Gastrocnemius medialis (tissue), 4 donors: ENCODE data around the gene PRRT1. TPM values are rescaled to one million over a fixed set of nuclear protein-coding genes. Genes with fewer than 3 reads are reported as not detected.
"Not testable (repeated sequence)": the region's sequence is repeated elsewhere in the genome, so short reads cannot be mapped to it uniquely, and the experiment has no call there.

ENCODE experiments used
- ATAC-seq, 2 donors: fragments of 150-250 bp; one replicate each; pipeline ENCODE4 v1.9.1; 2016
- DNase-seq, 2 donors: peaks; one replicate each; pipeline ENCODE4 v3.0.0-alpha.2; 2019
- H3K27ac ChIP-seq, 4 donors: fragments of 200-600 bp; sonication (generic); 1 replicate in 1 of 4; 2 replicates in 3 of 4; pipeline ENCODE4 v1.5.1; 2016 to 2018; ENCODE audit warnings: mild to moderate bottlenecking in 2 of 4, moderate library complexity in 1 of 4
- H3K27me3 ChIP-seq, 3 donors: fragments of 200-600 bp; sonication (generic) in 2 of 3; 1 replicate in 1 of 3; 2 replicates in 2 of 3; pipeline versions ENCODE4 v1.5.1 to v1.6.0; 2016 to 2019; ENCODE audit warnings: mild to moderate bottlenecking in 1 of 3, moderate library complexity in 1 of 3
- H3K36me3 ChIP-seq, 2 donors: fragments of 200-600 bp; sonication (generic) in 1 of 2; one replicate each; pipeline ENCODE4 v1.5.1; 2017 to 2018
- H3K4me1 ChIP-seq, 2 donors: fragments of 200-600 bp; sonication (generic) in 1 of 2; one replicate each; pipeline ENCODE4 v1.5.1; 2016 to 2017; ENCODE audit warnings: mild to moderate bottlenecking in 2 of 2
- H3K4me3 ChIP-seq, 4 donors: fragments of 200-600 bp; sonication (generic) in 3 of 4; 1 replicate in 1 of 4; 2 replicates in 3 of 4; pipeline ENCODE4 v1.5.1; 2016 to 2019; ENCODE audit warnings: mild to moderate bottlenecking in 2 of 4
- H3K9me3 ChIP-seq, 3 donors: fragments of 200-600 bp; sonication (generic) in 2 of 3; 1 replicate in 1 of 3; 2 replicates in 2 of 3; pipeline ENCODE4 v1.5.1; 2016 to 2019
- CTCF ChIP-seq, 5 experiments: fragments of 450-650 bp in 3 of 5; fragments of 200-600 bp in 2 of 5; sonication (generic) in 2 of 5; IDR thresholded peaks in 4 of 5; conservative IDR thresholded peaks in 1 of 5; 1 replicate in 4 of 5; 2 replicates in 1 of 5; pipeline ENCODE4 v1.5.1; 2016 to 2019; ENCODE audit warnings: antibody characterized with exemption in 5 of 5, mild to moderate bottlenecking in 3 of 5, moderate library complexity in 3 of 5
- POLR2A ChIP-seq, 2 donors: fragments of 450-650 bp; IDR thresholded peaks; one replicate each; pipeline ENCODE4 v1.6.1; 2017; ENCODE audit warnings: antibody characterized with exemption in 2 of 2, mild to moderate bottlenecking in 2 of 2, moderate library complexity in 2 of 2
- in situ Hi-C, 4 donors: fragments of 200-750 bp; cut with MboI; loops; one replicate each; pipeline versions ENCODE4 v1.15.0 to v1.8.0; 2017; ENCODE audit warnings: low sequenced_read_pairs in 4 of 4
- intact Hi-C: fragments of 100-400 bp; cut with DNase I; formaldehyde crosslinking; loops from one replicate; pipeline ENCODE4 v1.15.1; 2023; ENCODE audit warnings: low total_unique reads
- total RNA-seq, 4 donors: library from RNA; depleted of rRNA; stranded (reverse); fragments of >200 nt; gene quantifications; one replicate each; pipeline versions ENCODE4 v1.1.0 to v1.2.3, GENCODE V29; 2016

PRRT1 gene
- total RNA-seq, 4 donors from 2014 or later: 0.49 TPM; not detected in 3

DNA sequence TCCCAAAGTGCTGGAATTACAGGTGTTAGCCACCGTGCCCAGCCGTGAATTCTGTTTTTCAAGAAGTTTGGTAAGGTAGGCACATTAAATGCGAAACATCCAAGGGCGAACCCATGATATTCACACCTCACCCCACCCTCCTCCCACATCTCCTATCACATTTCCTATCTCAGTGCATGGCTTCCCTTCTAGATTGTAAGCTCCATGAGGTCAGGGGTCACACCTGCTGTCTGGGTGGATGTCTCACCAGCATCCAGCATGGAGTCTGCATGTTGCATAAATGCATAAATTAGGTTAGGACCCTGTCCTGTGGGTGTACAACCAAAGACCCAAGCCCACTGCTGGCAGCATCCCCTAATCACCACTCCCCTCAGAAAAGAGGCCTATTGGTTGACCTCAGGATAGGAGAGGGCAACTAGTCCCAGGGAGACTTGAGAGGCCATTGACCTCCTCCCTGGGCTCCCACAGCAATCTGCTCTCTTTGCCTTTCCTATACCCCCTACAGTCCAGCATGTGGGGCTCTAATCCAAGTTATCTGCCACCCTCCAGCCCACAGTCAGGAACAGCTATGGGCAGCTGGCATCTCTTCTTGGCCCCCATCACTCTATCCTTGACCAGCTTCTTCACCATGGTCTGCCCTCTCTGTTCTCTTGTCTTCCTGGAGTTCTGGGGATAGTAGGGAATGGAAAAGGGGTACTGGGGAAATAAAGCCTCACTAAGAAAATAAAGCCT lies 4.2 kb downstream of the PRRT1 start:
- Histone ChIP-seq H3K4me1 (peaks cover 6 to 7% of the 10 kb centered on the region in 2 donors), H3K4me3 (no peak overlapping the region), H3K27me3 (peaks cover 18 to 32% (median 23%) of the 10 kb centered on the region in 3 donors), H3K9me3 (no peaks in the 10 kb centered on the region), H3K27ac (no peak overlapping the region), H3K36me3 (no peaks in the 10 kb centered on the region)
- in situ Hi-C loops: loop anchor here in 1 of 4 donors (25.0 kb wide), 1 partner anchor 185 kb away; the partner anchor contains the start of genes DXO, NELFE and SKIC2
- TF ChIP-seq POLR2A (IDR thresholded peaks at IDR 0.05) (no peak), CTCF (IDR thresholded peaks at IDR 0.05 in 4 of 5, conservative IDR thresholded peaks at IDR 0.05 in 1 of 5) (no peak)
- ATAC-seq: no peak
- intact Hi-C loops: no loop called here
- no peak for DNase-seq

DNA sequence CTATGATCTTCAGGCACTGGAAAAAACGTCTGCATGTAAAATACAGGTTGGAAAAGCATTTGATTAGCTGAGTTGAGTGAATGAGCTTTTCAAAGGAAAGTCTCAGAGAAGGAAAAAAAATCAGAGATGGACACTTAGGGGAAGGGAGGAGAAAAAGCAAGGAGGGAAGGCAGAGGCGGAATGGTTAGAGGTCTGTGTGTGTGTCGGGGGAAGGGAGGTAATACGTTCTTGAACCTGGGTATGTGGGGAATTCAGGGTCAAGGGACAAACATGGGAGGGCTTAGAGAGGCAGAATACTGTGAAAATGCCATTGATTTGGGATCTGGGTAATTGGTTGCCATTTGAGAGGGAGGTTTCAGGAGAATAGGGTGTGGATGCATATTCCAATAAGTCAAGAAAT lies 5.1 kb downstream of the PRRT1 start:
- Histone ChIP-seq H3K36me3 (no peaks in the 10 kb centered on the region), H3K4me1 (no peaks in the 10 kb centered on the region), H3K9me3 (no peaks in the 10 kb centered on the region), H3K27me3 (peaks cover 18 to 32% (median 23%) of the 10 kb centered on the region in 3 donors), H3K4me3 (no peak overlapping the region), H3K27ac (no peak overlapping the region)
- DNase-seq: no peak
- no peak for TF ChIP-seq CTCF (IDR thresholded peaks at IDR 0.05 in 4 of 5, conservative IDR thresholded peaks at IDR 0.05 in 1 of 5)
- no peak for TF ChIP-seq POLR2A (IDR thresholded peaks at IDR 0.05)
- in situ Hi-C loops: loop anchor here in 1 of 4 donors (25.0 kb wide), 1 partner anchor 184 kb away; the partner anchor contains the start of genes DXO, NELFE and SKIC2
- intact Hi-C loops: no loop called here
- ATAC-seq: no peak

- TF ChIP-seq POLR2A (IDR thresholded peaks at IDR 0.05): no peak
- TF ChIP-seq CTCF (IDR thresholded peaks at IDR 0.05 in 4 of 5, conservative IDR thresholded peaks at IDR 0.05 in 1 of 5): no peak
- Histone ChIP-seq H3K27ac (no peak overlapping the region), H3K27me3 (peaks cover 18 to 31% (median 23%) of the 10 kb centered on the region in 3 donors), H3K4me3 (no peak overlapping the region), H3K9me3 (no peaks in the 10 kb centered on the region), H3K36me3 (no peaks in the 10 kb centered on the region), H3K4me1 (no peaks in the 10 kb centered on the region)
- in situ Hi-C loops: loop anchor here in 1 of 4 donors (25.0 kb wide), 1 partner anchor 184 kb away; the partner anchor contains the start of genes DXO, NELFE and SKIC2
- DNase-seq: no peak
- intact Hi-C loops: no loop called here
- ATAC-seq: no peak
Observed at GRCh38 chr6:32146287-32146686, 5.5 kb downstream of the PRRT1 start.

DNA sequence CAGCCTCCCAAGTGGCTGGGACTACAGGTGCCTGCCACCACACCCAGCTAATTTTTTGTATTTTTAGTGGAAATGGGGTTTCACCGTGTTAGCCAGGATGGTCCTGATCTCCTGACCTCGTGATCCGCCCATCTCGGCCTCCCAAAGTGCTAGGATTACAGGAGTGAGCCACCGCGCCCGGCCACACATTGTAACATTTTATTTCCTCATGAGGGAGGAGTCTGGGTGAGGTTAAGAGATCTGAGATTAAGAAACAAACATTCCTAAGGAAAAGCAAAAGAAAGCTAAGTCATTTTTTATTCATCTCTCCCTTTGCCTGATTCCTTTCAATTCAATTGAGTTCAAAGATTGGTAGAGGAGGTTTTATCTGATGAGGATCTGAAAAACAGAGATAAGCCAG lies 7.5 kb downstream of the PRRT1 start:
- H3K36me3 ChIP-seq, ATAC-seq, intact Hi-C loops, DNase-seq, H3K9me3 ChIP-seq, H3K4me3 ChIP-seq, H3K27ac ChIP-seq, H3K4me1 ChIP-seq: not testable (repeated sequence)
- in situ Hi-C loops: loop anchor here in 1 of 4 donors (25.0 kb wide), 1 partner anchor 182 kb away; the partner anchor contains the start of genes DXO, NELFE and SKIC2
- H3K27me3 ChIP-seq: peaks cover 14 to 19% (median 17%) of the 10 kb centered on the region in 3 donors

- no peaks in the 10 kb centered on the region for H3K4me1 ChIP-seq
- DNase-seq: no peak
- no peak overlapping the region for H3K27ac ChIP-seq
- no peaks in the 10 kb centered on the region for H3K27me3 ChIP-seq
- no peak for ATAC-seq
- in situ Hi-C loops: loop anchor here in 1 of 4 donors (25.0 kb wide), 1 partner anchor 178 kb away; the partner anchor contains the start of genes DXO, NELFE and SKIC2
- intact Hi-C loops: no loop called here
- H3K4me3 ChIP-seq: no peak overlapping the region
- H3K9me3 ChIP-seq: no peaks in the 10 kb centered on the region
- TF ChIP-seq CTCF (IDR thresholded peaks at IDR 0.05 in 4 of 5, conservative IDR thresholded peaks at IDR 0.05 in 1 of 5) (no peak), POLR2A (IDR thresholded peaks at IDR 0.05) (no peak)
- H3K36me3 ChIP-seq: no peaks in the 10 kb centered on the region
Observed at GRCh38 chr6:32140420-32141046, 11.2 kb downstream of the PRRT1 start.
